ENCODE measurements around the gene LMOD1. TPM values are rescaled to one million over a fixed set of nuclear protein-coding genes. Genes with fewer than 3 reads are reported as not detected.

LMOD1 gene
- total RNA-seq, 3 donors from 2014 or later: 11.6 to 442 (median 37.4) TPM

- peaks cover 6% of the 10 kb centered on the region for H3K36me3 ChIP-seq (ENCODE audit: low read depth)
- ATAC-seq (peak; percentile 100), DNase-seq (peak; percentile 96 to 97 (median 96))
- H3K4me1 ChIP-seq (ENCODE audit: low read depth): peaks cover 13% of the 10 kb centered on the region
- no peaks in the 10 kb centered on the region for H3K9me3 ChIP-seq
- no peak for TF ChIP-seq CTCF (IDR thresholded peaks at IDR 0.05)
- intact Hi-C loops (cut with DNase I, micrococcal nuclease): no loop called here
- peak within 1 kb of the TSS; percentile 45 for H3K4me3 ChIP-seq
Measured at GRCh38 chr1:201955009-201955728, 8.8 kb upstream of the LMOD1 start, which contains the start of gene TIMM17A. Gene TIMM17A, plus strand, starts transcription at chr1:201955503. Its CDS starts 24 bp downstream, at chr1:201955527.

GRCh38 chr1:201954263-201955008 lies 8.1 kb upstream of the LMOD1 start:
- Histone ChIP-seq H3K4me3 (peak overlapping the region; percentile 45), H3K36me3 (ENCODE audit: low read depth) (peaks cover 6% of the 10 kb centered on the region), H3K9me3 (no peaks in the 10 kb centered on the region), H3K4me1 (ENCODE audit: low read depth) (peaks cover 13% of the 10 kb centered on the region)
- TF ChIP-seq CTCF (IDR thresholded peaks at IDR 0.05): no peak
- intact Hi-C loops (cut with DNase I, micrococcal nuclease): no loop called here
- peak in 2 of 3 donors; percentile 28 to 47 for DNase-seq
- ATAC-seq: peak; percentile 2

- no peak overlapping the region for H3K4me3 ChIP-seq
- ATAC-seq (no peak), DNase-seq (no peak)
- no peaks in the 10 kb centered on the region for H3K4me1 ChIP-seq (ENCODE audit: low read depth)
- no peak for TF ChIP-seq CTCF (IDR thresholded peaks at IDR 0.05)
- H3K36me3 ChIP-seq (ENCODE audit: low read depth): no peaks in the 10 kb centered on the region
- intact Hi-C loops (cut with DNase I, micrococcal nuclease): loop anchor here in 1 of 2 donors (5.0 kb wide), 1 partner anchor 52 kb away; no protein-coding TSS in a partner anchor
- H3K9me3 ChIP-seq: no peaks in the 10 kb centered on the region
Measured at GRCh38 chr1:201949491-201949890, 3.1 kb upstream of the LMOD1 start.

GRCh38 chr1:201947697-201948008 lies 1.3 kb upstream of the LMOD1 start:
- TF ChIP-seq CTCF (IDR thresholded peaks at IDR 0.05): no peak
- no peak for ATAC-seq
- intact Hi-C loops (cut with DNase I, micrococcal nuclease): loop anchor here in 1 of 2 donors (5.0 kb wide), 1 partner anchor 50 kb away; no protein-coding TSS in a partner anchor

GRCh38 chr1:201945863-201946223 lies 505 bp downstream of the LMOD1 start:
- ATAC-seq: no peak
- TF ChIP-seq CTCF (IDR thresholded peaks at IDR 0.05): no peak
- Histone ChIP-seq H3K36me3 (ENCODE audit: low read depth) (no peaks in the 10 kb centered on the region), H3K4me3 (no peak overlapping the region), H3K4me1 (ENCODE audit: low read depth) (no peaks in the 10 kb centered on the region), H3K9me3 (no peaks in the 10 kb centered on the region)
- intact Hi-C loops (cut with DNase I, micrococcal nuclease): loop anchor here in 1 of 2 donors (5.0 kb wide), 1 partner anchor 49 kb away; no protein-coding TSS in a partner anchor
- no peak for DNase-seq

More at GRCh38 chr1:201947697-201948008, 1.3 kb upstream of the LMOD1 start:
- Histone ChIP-seq H3K4me1 (ENCODE audit: low read depth) (no peaks in the 10 kb centered on the region), H3K9me3 (no peaks in the 10 kb centered on the region), H3K4me3 (no peak overlapping the region), H3K36me3 (ENCODE audit: low read depth) (no peaks in the 10 kb centered on the region)
- DNase-seq: no peak
